Calu3 (cell line): Measurements from ENCODE around the gene NUP93. TPM values are rescaled to one million over a fixed set of nuclear protein-coding genes. Genes with fewer than 3 reads are reported as not detected.

Source experiments
- BruUV-seq: library from RNA; stranded (reverse); fragments of 400-500 nt; replicated peaks from 2 replicates; lab custom pipeline; 2021; lab: Mats Ljungman, UMichigan
- CTCF ChIA-PET: fragments of 300-600 bp; sonication (Branson Sonifier 250); formaldehyde crosslinking; loops from one replicate; lab custom pipeline; 2022; ENCODE audit warnings: antibody characterized with exemption; lab: Charles Lee
- DNase-seq: peaks from one replicate; pipeline ENCODE4 v3.0.0; 2022
- H3K27ac Mint-ChIP-seq: one replicate; pipeline ENCODE4 v1.8.0; 2022; ENCODE audit warnings: mixed read lengths; ENCODE audit not compliant: unreplicated experiment
- H3K27me3 Mint-ChIP-seq: one replicate; pipeline ENCODE4 v1.8.0; 2022; ENCODE audit warnings: mixed read lengths; ENCODE audit not compliant: unreplicated experiment
- H3K36me3 Mint-ChIP-seq: one replicate; pipeline ENCODE4 v1.8.0; 2022; ENCODE audit warnings: mild to moderate bottlenecking, moderate library complexity, mixed read lengths; ENCODE audit not compliant: insufficient read depth, unreplicated experiment
- H3K4me1 Mint-ChIP-seq: one replicate; pipeline ENCODE4 v1.8.0; 2022; ENCODE audit warnings: mild to moderate bottlenecking, low read depth, mixed read lengths; ENCODE audit not compliant: unreplicated experiment
- H3K4me3 Mint-ChIP-seq: one replicate; pipeline ENCODE4 v1.8.0; 2022; ENCODE audit warnings: mild to moderate bottlenecking, low read depth, moderate library complexity, mixed read lengths; ENCODE audit not compliant: unreplicated experiment
- H3K9me3 Mint-ChIP-seq: one replicate; pipeline ENCODE4 v1.8.0; 2022; ENCODE audit warnings: low read depth, mixed read lengths; ENCODE audit not compliant: unreplicated experiment
- intact Hi-C: fragments of 100-400 bp; cut with micrococcal nuclease; formaldehyde crosslinking; loops from one replicate; pipeline ENCODE4 v1.10.0; 2022; ENCODE audit not compliant: unreplicated experiment
- total RNA-seq: library from RNA; stranded (reverse); gene quantifications from 2 replicates; pipeline ENCODE4 v1.2.3, GENCODE V29; 2022
- TF ChIP-seq, protein P1 (sequence below): fragments of 200-600 bp; IDR thresholded peaks from one replicate; pipeline ENCODE4 v1.8.0; 2022; ENCODE audit warnings: antibody characterized with exemption; ENCODE audit not compliant: unreplicated experiment

NUP93 gene
- total RNA-seq, 1 experiment from 2014 or later, result 120 TPM

DNA sequence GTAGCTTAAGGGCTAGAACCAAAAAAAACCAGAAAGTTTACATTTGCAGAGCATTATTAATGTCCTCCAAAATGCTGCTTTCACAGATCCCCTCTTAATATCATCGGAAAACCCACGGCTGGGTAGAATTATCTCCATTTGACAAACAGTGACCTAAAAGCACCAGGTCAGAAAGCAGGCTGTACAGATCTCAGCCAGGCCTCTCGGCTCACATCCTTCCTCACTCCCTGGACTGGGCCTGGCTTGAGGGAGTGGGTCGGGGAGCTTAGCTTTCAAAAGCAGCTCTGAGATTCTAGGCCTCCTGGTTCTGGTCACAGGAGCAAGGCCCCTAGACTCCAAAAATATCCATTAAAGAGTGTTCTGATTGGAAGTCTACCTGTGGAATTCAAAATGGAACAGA, 126.0 kb downstream of the NUP93 start:
- Mint-ChIP-seq H3K4me1 (peaks cover 11% of the 10 kb centered on the region), H3K9me3 (no peaks in the 10 kb centered on the region), H3K27me3 (peaks cover 10% of the 10 kb centered on the region), H3K4me3 (no peak overlapping the region), H3K27ac (no peak overlapping the region), H3K36me3 (no peaks in the 10 kb centered on the region)
- TF ChIP-seq, protein P1, sequence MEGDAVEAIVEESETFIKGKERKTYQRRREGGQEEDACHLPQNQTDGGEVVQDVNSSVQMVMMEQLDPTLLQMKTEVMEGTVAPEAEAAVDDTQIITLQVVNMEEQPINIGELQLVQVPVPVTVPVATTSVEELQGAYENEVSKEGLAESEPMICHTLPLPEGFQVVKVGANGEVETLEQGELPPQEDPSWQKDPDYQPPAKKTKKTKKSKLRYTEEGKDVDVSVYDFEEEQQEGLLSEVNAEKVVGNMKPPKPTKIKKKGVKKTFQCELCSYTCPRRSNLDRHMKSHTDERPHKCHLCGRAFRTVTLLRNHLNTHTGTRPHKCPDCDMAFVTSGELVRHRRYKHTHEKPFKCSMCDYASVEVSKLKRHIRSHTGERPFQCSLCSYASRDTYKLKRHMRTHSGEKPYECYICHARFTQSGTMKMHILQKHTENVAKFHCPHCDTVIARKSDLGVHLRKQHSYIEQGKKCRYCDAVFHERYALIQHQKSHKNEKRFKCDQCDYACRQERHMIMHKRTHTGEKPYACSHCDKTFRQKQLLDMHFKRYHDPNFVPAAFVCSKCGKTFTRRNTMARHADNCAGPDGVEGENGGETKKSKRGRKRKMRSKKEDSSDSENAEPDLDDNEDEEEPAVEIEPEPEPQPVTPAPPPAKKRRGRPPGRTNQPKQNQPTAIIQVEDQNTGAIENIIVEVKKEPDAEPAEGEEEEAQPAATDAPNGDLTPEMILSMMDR, result no peak
- no TSS peak for BruUV-seq
- no peak for DNase-seq
- CTCF ChIA-PET, result interaction anchor here (0.6 to 0.8 kb wide), 2 partner anchors 13 to 512 kb away, joined by 3 to 6 read pairs; no protein-coding TSS in a partner anchor
- intact Hi-C loops, result no loop called here

DNA sequence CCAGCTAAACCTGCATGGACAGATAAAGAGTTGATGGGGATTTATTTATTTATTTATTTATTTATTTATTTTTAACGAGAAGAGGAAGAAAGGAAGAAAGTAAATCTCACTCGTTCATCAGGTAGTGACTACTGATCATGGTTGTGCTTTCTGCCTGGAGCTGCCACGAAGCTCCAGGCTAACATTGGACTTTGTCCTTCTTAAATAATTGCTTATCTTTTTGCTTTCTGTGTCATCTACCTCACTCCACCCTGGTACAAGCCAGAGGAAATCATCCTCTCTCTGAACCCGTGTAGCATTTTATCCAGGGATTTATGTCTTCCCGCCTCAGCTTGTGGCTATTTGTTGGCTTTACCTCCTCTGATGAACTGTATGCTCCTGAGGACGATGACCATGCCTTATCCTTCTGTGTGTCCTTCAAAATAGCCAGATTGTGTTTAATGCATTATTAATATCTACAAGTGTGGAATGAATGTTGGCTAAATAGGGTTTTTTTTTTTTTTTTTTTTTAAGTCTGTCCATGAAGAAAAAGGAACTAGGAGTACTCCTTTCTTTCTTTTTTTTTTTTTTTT, 127.0 kb downstream of the NUP93 start:
- intact Hi-C loops, result no loop called here
- BruUV-seq, result no TSS peak
- no peak for DNase-seq
- TF ChIP-seq, protein P1, result no peak
- CTCF ChIA-PET, result no interaction called here
- peaks cover 10% of the 10 kb centered on the region for H3K27me3 Mint-ChIP-seq
- no peaks in the 10 kb centered on the region for H3K9me3 Mint-ChIP-seq
- no peak overlapping the region for H3K27ac Mint-ChIP-seq
- no peak overlapping the region for H3K4me3 Mint-ChIP-seq
- H3K4me1 Mint-ChIP-seq, result peaks cover 16% of the 10 kb centered on the region
- no peaks in the 10 kb centered on the region for H3K36me3 Mint-ChIP-seq

GRCh38 chr16:56858374-56858773, 128.4 kb downstream of the NUP93 start:
- intact Hi-C loops, result no loop called here
- CTCF ChIA-PET, result no interaction called here
- H3K4me3 Mint-ChIP-seq, result no peak overlapping the region
- TF ChIP-seq, protein P1, result no peak
- H3K4me1 Mint-ChIP-seq, result peaks cover 16% of the 10 kb centered on the region
- H3K36me3 Mint-ChIP-seq, result no peaks in the 10 kb centered on the region
- DNase-seq, result no peak
- no peaks in the 10 kb centered on the region for H3K9me3 Mint-ChIP-seq
- peaks cover 10% of the 10 kb centered on the region for H3K27me3 Mint-ChIP-seq
- no TSS peak for BruUV-seq
- H3K27ac Mint-ChIP-seq, result no peak overlapping the region

DNA sequence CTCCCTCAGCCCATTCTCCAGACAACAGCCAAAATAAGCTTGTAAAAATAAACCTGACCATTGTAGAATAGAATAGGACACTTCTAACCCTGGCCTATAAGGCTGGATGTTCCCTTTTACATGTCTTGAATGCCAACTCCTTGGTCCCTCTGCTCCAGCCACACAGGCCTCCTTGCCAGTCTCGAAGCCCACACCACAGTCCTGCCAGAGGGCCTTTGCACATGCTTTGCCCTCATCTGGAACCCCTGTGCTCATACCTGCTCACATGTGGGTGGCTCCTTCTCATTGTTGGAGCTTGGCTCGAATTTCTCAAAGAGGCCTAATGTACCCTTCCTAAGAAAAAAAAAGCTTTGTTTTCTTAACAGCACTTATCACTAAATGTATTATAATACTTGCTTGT, 129.7 kb downstream of the NUP93 start:
- H3K27me3 Mint-ChIP-seq, result peaks cover 10% of the 10 kb centered on the region
- intact Hi-C loops, result loop anchor here (10.0 kb wide), 1 partner anchor 75 kb away; the partner anchor contains the start of gene HERPUD1
- H3K4me1 Mint-ChIP-seq, result peaks cover 16% of the 10 kb centered on the region
- no peak overlapping the region for H3K4me3 Mint-ChIP-seq
- BruUV-seq, result no TSS peak
- DNase-seq, result no peak
- H3K27ac Mint-ChIP-seq, result no peak overlapping the region
- H3K36me3 Mint-ChIP-seq, result no peaks in the 10 kb centered on the region
- no peaks in the 10 kb centered on the region for H3K9me3 Mint-ChIP-seq
- TF ChIP-seq, protein P1, result no peak
- CTCF ChIA-PET, result no interaction called here
